Smooth muscle cell (in vitro differentiated cells): Measurements from ENCODE around the gene CENPU. TPM values are rescaled to one million over a fixed set of nuclear protein-coding genes. Genes with fewer than 3 reads are reported as not detected.
A peak's percentile ranks its signal among the peaks of the same experiment; 100 is the strongest.

Experiments
- DNase-seq: peaks from one replicate; lab custom pipeline; 2025; ENCODE audit not compliant: unreplicated experiment; lab: John Stamatoyannopoulos, UW
- H2AFZ ChIP-seq: fragments of 200-600 bp; sonication (generic); 2 replicates; pipeline ENCODE4 v1.6.0; 2016; ENCODE audit warnings: antibody characterized with exemption, low read depth, mild to moderate bottlenecking
- H3F3A ChIP-seq: fragments of 200-600 bp; sonication (generic); 2 replicates; pipeline ENCODE4 v1.6.0; 2017; ENCODE audit warnings: antibody characterized with exemption, low read depth
- H3K27ac ChIP-seq: fragments of 200-600 bp; sonication (generic); 2 replicates; pipeline ENCODE4 v1.5.1; 2016; ENCODE audit warnings: low read depth, mild to moderate bottlenecking
- H3K27me3 ChIP-seq: fragments of 200-600 bp; sonication (generic); 2 replicates; pipeline ENCODE4 v1.6.1; 2016; ENCODE audit warnings: low read depth, mild to moderate bottlenecking
- H3K36me3 ChIP-seq: fragments of 200-600 bp; sonication (generic); 2 replicates; pipeline ENCODE4 v1.5.1; 2016; ENCODE audit warnings: low read depth
- H3K4me1 ChIP-seq: fragments of 200-600 bp; sonication (generic); 2 replicates; pipeline ENCODE4 v1.5.1; 2016; ENCODE audit warnings: low read depth
- H3K4me2 ChIP-seq: fragments of 200-600 bp; sonication (generic); 2 replicates; pipeline ENCODE4 v1.6.0; 2016; ENCODE audit warnings: mild to moderate bottlenecking
- H3K4me3 ChIP-seq: fragments of 200-600 bp; sonication (generic); 2 replicates; pipeline ENCODE4 v1.5.1; 2016; ENCODE audit warnings: mild to moderate bottlenecking
- H3K79me2 ChIP-seq: fragments of 200-600 bp; sonication (generic); 2 replicates; pipeline ENCODE4 v1.6.0; 2016; ENCODE audit warnings: low read depth, mild to moderate bottlenecking
- H3K9ac ChIP-seq: fragments of 200-600 bp; sonication (generic); 2 replicates; pipeline ENCODE4 v1.6.0; 2016; ENCODE audit warnings: low read depth
- H3K9me3 ChIP-seq: fragments of 200-600 bp; sonication (generic); replicated peaks from 2 replicates; pipeline ENCODE4 v1.5.1; 2016; ENCODE audit warnings: low read depth
- H4K20me1 ChIP-seq: fragments of 200-600 bp; sonication (generic); 2 replicates; pipeline ENCODE4 v1.6.0; 2016; ENCODE audit warnings: low read depth
- WGBS: methylation state at CpG from one replicate; pipeline ENCODE4 v1.1.7; 2016; ENCODE audit warnings: low lambda C conversion rate; 5-methylcytosine and 5-hydroxymethylcytosine counted together
- polyA plus RNA-seq: library from polyadenylated mRNA; unstranded; fragments of >200 nt; fragmentation: Nextera tagmentation; extraction: Ambion mirVana; gene quantifications from 2 replicates; pipeline ENCODE4 v1.2.1, GENCODE V29; 2016
- total RNA-seq: library from RNA; depleted of rRNA; stranded (reverse); fragments of >200 nt; gene quantifications from 2 replicates; pipeline ENCODE4 v1.2.3, GENCODE V29; 2014
- TF ChIP-seq, protein P1 (sequence below): fragments of 200-600 bp; sonication (generic); IDR thresholded peaks from 2 replicates; pipeline ENCODE4 v1.5.1; 2017; ENCODE audit warnings: borderline replicate concordance, mild to moderate bottlenecking, antibody characterized with exemption; ENCODE audit not compliant: insufficient read depth, poor library complexity, severe bottlenecking

CENPU gene
- total and polyA plus RNA-seq, 2 experiments from 2014 or later = 12.2 to 18.4 TPM

DNA sequence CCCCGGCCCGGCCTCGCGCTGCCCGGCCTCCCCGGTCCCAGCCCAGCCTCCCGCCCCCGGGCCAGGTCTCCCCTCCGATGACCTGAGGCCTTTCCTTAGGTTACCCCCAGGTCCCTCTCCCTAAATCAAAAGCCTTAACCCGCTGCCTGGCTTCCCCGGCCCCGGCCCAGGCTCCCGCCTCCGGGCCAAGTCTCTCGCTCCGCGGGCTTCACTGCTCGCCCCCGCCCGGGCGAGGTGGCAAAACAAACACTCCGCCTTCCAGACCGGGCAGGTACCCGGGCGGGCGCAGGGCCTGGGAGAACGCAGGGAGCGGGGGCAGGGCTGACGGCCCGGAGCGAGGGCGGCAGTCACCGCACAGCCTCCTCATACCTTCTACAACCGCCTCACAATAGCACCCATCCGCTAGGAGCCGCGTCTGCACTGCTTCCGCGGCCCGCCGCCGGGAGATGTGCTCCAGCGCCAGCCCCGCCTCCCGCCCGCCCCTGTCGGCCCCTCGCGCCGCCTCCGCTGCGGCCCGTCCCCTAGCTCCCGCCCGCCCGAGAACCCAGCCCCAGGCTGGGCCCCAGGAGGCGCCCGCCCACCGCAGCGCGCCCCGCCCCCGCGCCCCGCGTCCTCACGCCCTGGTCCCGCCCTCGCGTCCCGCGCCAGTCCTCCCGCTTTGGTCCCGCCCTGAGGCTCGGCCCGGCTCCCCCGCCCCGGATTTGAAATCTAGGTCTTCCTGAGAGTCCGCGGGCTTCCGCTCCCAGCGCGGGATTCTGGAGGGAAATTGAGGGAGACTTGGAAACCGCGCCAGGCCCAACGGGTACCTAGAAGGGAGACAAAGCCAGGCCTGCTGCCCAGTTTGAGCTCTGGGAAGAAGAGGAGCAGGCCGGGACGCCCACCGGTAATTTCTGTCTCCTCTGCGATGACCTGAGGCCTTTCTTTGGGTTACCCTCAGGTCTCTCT, 84.6 kb downstream of the CENPU start, which contains the start of the genes CASP3 and PRIMPOL:
Gene CASP3, minus strand, starts transcription at position 422 of the 945 bp plus-strand sequence. CDS start 10,994 bp downstream, outside the sequence.
Gene PRIMPOL, plus strand, starts transcription at position 713 of the 945 bp plus-strand sequence. CDS start 7,403 bp downstream, outside the sequence.
- Histone ChIP-seq H3K79me2 (peaks cover 32% of the 10 kb centered on the region), H3F3A (peaks cover 14% of the 10 kb centered on the region), H3K9ac (peak within 1 kb of the TSS; percentile 93), H3K4me1 (peaks cover 30% of the 10 kb centered on the region), H3K27ac (peak within 1 kb of the TSS; percentile 97), H3K4me3 (peak within 1 kb of the TSS; percentile 98), H3K36me3 (no peaks in the 10 kb centered on the region), H2AFZ (peak within 1 kb of the TSS; percentile 90), H3K4me2 (peak within 1 kb of the TSS; percentile 94), H4K20me1 (peaks cover 40% of the 10 kb centered on the region), H3K27me3 (no peaks in the 10 kb centered on the region), H3K9me3 (no peaks in the 10 kb centered on the region)
- TF ChIP-seq, protein P1, sequence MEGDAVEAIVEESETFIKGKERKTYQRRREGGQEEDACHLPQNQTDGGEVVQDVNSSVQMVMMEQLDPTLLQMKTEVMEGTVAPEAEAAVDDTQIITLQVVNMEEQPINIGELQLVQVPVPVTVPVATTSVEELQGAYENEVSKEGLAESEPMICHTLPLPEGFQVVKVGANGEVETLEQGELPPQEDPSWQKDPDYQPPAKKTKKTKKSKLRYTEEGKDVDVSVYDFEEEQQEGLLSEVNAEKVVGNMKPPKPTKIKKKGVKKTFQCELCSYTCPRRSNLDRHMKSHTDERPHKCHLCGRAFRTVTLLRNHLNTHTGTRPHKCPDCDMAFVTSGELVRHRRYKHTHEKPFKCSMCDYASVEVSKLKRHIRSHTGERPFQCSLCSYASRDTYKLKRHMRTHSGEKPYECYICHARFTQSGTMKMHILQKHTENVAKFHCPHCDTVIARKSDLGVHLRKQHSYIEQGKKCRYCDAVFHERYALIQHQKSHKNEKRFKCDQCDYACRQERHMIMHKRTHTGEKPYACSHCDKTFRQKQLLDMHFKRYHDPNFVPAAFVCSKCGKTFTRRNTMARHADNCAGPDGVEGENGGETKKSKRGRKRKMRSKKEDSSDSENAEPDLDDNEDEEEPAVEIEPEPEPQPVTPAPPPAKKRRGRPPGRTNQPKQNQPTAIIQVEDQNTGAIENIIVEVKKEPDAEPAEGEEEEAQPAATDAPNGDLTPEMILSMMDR = peak; percentile 2
- DNase-seq = peak; percentile 91
- WGBS = 1% methylated on average over 61 of the region's 90 CpGs

DNA sequence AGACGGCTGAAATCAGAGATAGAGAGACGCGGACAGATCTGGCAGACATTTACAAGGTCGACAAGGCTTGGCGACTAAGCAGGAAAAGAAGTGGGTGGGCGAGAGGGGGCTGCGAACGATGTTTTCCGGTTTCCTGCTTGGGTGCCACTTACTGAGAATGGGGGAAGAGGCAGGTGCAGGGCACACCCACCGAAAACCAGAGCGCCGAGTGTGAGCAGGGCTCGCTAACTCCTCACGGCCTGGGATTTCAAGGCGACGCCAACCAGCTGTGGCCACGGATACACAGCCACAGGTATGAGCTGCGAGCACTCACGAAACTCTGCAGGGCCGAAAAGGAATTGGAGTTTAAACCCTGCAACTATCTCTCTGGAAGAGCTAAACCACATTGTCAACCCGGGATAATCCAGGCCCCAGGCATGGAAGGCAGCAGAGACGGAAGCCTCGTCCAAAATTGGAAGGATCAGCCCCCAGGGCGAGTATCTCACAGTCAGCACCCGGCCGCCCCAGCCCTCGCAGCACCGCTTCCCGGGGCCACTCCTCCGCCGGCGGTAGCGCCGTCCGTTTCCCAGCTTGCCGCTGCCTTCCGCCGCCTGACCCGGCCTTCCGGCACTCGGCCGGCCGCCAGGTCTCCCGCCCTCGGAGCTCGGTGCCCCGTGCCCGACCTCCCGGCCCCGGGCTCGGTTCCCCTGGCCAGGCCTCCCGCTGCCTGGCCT, 85.4 kb downstream of the CENPU start:
- Histone ChIP-seq H3K36me3 (no peaks in the 10 kb centered on the region), H3K4me1 (peaks cover 34% of the 10 kb centered on the region), H3K9me3 (no peaks in the 10 kb centered on the region), H4K20me1 (peaks cover 47% of the 10 kb centered on the region), H3K79me2 (peaks cover 40% of the 10 kb centered on the region), H3K4me2 (peak overlapping the region; percentile 94), H2AFZ (peak overlapping the region; percentile 58), H3K9ac (peak overlapping the region; percentile 93), H3K27ac (peak overlapping the region; percentile 97), H3K27me3 (no peaks in the 10 kb centered on the region), H3F3A (peaks cover 14% of the 10 kb centered on the region), H3K4me3 (peak overlapping the region; percentile 98)
- TF ChIP-seq, protein P1 = no peak
- WGBS = under 1% methylated on average over 45 of the region's 52 CpGs
- peak; percentile 54 for DNase-seq

DNA sequence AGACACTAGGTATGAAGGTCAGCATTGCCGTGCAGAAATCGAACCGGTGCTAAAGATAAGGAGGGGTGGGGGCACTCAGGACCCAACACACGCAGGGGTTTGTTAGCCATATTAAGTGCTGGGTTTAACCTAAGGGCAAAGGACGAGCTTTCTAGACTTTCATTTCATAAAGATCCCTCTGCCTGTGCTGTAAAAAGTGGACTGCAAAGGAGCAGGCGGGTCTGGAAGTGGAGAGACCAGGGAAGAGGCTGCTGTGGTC, 85.9 kb downstream of the CENPU start:
- Histone ChIP-seq H3F3A (peaks cover 14% of the 10 kb centered on the region), H3K36me3 (no peaks in the 10 kb centered on the region), H3K4me1 (peaks cover 34% of the 10 kb centered on the region), H3K27me3 (no peaks in the 10 kb centered on the region), H2AFZ (no peak overlapping the region), H3K27ac (peak overlapping the region; percentile 97), H3K9ac (peak overlapping the region; percentile 93), H4K20me1 (peaks cover 47% of the 10 kb centered on the region), H3K79me2 (peaks cover 40% of the 10 kb centered on the region), H3K4me2 (peak overlapping the region; percentile 94), H3K9me3 (no peaks in the 10 kb centered on the region), H3K4me3 (peak overlapping the region; percentile 98)
- TF ChIP-seq, protein P1 = no peak
- 1% methylated on average over 6 of the region's 6 CpGs for WGBS
- no peak for DNase-seq
